Adrenal gland (tissue), 5 donors: ENCODE measurements around the gene ATP13A1.

Experiments used
- CTCF ChIP-seq, 6 experiments: fragments of 450-650 bp in 4 of 6; fragments of 200-600 bp in 2 of 6; sonication (generic) in 1 of 6; IDR thresholded peaks; 1 replicate in 5 of 6; 2 replicates in 1 of 6; pipeline versions ENCODE4 v1.5.1 to v1.8.0; 2016 to 2021; ENCODE audit warnings: antibody characterized with exemption in 6 of 6, mild to moderate bottlenecking in 2 of 6, moderate library complexity in 1 of 6
- POLR2A ChIP-seq, 2 donors: fragments of 450-650 bp; IDR thresholded peaks; one replicate each; pipeline ENCODE4 v1.6.1; 2017; ENCODE audit warnings: antibody characterized with exemption in 2 of 2, mild to moderate bottlenecking in 2 of 2, moderate library complexity in 1 of 2
- donor health status: DM: no; HTN: no; CAD: no.

DNA sequence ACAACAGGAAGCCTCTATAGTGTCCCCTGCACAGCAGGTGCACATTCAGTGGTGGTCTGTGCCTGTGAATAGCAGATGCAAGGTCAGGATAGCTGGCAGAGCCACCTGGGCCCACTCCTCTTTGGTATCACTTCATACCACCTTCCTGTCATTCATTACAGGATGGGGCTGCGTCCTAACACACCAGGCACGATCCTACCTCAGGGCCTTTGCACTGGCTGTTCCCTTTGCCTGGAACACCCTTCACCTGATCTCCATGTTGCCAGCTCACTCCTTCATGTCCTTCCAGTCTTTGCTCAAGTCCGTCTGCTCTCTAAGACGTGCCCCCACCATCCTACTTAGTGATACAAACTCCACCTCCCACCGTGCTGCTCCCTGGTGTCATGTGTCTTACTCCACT, 30.8 kb downstream of the ATP13A1 start:
- TF ChIP-seq CTCF (IDR thresholded peaks at IDR 0.05) (no peak), POLR2A (IDR thresholded peaks at IDR 0.05) (no peak)
